GM12874 (cell line): ENCODE measurements around the gene MAP3K5.

ENCODE experiments used
- TF ChIP-seq, protein P1 (sequence below): IDR thresholded peaks from 2 replicates; pipeline ENCODE4 v1.5.1; 2011; ENCODE audit warnings: low read depth, mild to moderate bottlenecking, control low read depth, low read length, moderate library complexity; ENCODE audit not compliant: insufficient read depth

Gene MAP3K5

DNA sequence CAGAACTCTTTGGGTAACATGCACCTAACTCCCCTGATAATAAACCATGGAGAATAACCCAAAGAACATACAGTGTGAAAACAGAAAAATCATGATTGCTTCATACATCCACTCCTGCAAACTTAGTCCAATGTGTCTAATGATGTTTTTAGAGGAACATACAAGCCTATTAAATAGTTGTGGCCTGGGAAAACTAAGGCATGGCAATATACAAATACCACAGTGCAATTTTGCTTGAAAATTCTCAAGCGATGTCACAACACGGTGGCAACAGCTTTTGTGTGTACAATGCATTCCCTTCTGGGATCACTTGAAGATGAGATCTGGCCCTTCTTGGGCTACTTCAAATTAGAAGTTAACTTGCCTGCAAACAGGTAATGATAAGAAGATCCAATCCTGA lies 16.7 kb downstream of the MAP3K5 start:
- TF ChIP-seq, protein P1, sequence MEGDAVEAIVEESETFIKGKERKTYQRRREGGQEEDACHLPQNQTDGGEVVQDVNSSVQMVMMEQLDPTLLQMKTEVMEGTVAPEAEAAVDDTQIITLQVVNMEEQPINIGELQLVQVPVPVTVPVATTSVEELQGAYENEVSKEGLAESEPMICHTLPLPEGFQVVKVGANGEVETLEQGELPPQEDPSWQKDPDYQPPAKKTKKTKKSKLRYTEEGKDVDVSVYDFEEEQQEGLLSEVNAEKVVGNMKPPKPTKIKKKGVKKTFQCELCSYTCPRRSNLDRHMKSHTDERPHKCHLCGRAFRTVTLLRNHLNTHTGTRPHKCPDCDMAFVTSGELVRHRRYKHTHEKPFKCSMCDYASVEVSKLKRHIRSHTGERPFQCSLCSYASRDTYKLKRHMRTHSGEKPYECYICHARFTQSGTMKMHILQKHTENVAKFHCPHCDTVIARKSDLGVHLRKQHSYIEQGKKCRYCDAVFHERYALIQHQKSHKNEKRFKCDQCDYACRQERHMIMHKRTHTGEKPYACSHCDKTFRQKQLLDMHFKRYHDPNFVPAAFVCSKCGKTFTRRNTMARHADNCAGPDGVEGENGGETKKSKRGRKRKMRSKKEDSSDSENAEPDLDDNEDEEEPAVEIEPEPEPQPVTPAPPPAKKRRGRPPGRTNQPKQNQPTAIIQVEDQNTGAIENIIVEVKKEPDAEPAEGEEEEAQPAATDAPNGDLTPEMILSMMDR, result no peak

DNA sequence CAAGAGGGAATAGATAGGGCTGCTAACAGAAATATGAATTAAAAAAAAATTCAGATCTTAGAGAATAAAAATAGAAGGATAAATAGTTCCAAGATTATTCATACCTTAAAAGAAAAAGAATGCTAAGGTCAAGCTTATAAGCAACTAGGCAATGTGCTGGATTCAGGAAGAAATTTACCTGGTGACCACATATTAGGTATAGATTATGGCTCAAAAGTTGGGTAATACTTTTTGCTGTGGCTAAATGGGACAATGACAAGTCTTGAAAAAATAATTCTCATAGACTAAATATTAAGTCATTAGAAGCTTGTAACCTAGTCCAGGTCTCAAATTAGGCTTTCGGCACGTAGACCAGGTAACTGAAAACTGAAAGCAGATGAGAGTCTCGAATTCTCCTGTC lies 17.2 kb downstream of the MAP3K5 start:
- TF ChIP-seq, protein P1, result no peak

DNA sequence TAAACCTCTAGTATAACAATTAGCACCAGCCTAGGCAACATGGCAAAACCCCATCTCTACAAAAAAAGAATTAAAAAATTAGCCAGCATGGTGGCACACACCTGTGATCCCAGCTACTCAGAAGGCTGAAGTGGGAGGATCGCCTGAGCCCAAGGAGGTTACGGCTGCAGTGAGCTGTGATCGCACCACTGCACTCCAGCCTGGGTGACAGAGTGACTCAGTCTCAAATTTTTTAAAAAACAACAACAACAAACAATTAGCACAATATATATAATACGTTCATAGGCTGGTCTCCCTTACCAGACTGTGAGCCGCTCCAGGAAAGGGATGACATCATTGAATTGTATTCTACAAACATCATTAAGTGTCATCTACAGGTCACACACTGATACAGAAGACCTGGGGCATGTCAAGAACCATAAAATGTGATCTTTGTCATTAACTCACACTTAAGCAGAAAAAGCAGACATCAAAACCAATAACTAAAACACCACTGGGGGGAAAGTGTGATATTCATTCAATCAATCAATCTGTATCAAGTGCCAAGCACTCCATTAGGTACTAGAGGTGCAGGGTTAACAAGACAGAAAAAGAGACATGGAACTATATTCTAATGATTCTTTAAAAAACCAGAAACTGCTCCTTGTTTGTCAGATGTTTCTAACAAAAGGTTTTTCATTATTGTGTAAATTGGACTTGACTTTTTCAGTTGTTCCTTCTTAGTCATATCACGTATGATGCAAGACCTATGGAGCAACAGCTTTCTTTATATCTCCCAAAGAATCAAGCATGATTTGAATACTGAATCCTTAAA lies 17.8 kb downstream of the MAP3K5 start:
- TF ChIP-seq, protein P1, result no peak

DNA sequence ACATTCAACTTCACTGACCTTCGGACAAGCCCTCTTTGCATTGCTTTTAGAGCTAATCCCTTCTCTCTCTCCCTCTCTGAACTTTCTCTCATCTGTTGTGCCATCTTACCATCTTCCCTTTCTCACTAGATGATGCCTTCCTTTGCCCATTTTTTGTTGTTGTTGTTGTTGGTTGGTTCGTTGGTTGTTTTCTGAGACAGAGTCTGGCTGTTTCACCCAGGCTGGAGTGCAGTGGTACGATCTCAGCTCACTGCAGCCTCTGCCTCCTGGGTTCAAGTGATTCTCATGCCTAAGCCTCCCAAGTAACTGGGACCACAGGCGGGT lies 18.8 kb downstream of the MAP3K5 start:
- TF ChIP-seq, protein P1, result no peak

DNA sequence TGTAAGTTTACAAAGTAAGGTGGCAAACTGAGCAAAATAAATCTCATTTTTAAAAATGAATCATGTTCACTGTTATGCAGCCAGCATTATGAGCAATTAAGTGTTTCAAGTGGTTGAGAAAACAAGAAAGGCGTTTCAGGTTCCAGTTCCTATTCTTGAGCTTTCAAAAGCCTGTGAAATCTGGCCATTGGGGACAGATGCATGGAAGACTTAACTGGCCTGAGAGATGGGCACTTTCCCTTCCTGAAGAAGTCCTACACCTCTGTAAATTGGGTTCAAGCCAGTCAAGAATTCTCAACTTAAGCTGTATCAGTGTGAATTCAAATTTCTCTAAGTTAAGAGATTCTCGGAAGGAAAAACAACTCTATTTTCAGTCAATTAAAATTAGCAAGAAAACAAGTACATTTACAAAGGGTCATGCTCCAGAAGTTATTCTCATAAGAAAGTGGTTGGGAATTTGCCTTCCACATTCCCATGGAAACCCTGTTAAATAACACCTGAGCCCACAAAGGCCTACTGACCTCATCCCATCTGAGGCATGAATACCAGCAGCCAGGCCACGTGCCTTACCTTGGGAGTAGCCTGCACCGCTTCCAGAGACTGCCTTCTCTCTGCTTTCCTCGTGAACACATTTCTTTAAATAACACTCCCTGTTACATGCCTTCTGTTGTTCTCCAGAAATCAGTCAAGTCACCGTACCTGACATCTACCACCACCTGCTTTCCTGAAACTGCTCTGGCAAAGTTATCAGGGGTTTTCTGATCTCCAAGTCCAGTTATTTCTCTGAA lies 19.4 kb downstream of the MAP3K5 start:
- TF ChIP-seq, protein P1, result no peak

DNA sequence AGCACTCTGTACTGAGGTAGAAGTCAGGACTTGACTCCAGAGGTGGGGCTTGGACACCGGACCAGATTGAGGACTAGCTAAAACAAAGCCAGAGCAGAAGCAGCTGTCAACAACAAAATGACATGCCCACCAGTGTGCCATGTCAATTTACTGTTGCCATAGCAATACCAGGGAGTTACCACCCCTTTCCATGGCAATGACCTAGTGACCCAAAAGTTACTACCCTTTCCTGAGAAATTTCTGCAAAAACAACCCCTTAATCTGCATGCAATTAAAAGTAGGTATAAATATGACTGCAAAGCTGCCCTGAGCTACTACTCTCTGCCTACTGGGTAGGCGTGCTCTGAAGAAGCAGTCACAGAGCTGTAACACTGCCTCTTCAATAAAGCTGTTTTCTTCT lies 21.0 kb downstream of the MAP3K5 start:
- TF ChIP-seq, protein P1, result no peak

DNA sequence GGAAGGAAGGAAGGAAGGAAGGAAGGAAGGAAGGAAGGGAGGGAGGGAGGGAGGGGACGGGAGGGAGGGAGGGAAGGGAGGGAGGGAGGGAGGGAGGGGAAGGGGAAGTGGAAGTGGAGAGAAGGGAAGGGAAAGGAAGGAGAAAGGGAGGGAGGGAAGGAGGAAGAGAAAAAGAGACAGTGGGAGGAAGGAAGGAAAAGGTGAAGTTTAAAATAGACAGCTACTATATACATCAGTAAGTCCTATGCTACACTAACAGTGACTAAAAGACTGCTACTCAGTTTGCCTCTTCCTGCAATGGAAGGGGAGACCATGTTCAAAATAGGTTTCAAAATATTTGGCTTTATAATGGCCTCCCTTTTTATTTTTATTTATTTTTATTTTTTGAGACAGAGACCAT lies 22.5 kb downstream of the MAP3K5 start:
- TF ChIP-seq, protein P1, result no peak
